GM12874 (cell line): ENCODE results near the gene FAM81A.

Experiments
- TF ChIP-seq, protein P1 (sequence below): IDR thresholded peaks from 2 replicates; pipeline ENCODE4 v1.5.1; 2011; ENCODE audit warnings: low read depth, mild to moderate bottlenecking, control low read depth, low read length, moderate library complexity; ENCODE audit not compliant: insufficient read depth

Gene FAM81A

DNA sequence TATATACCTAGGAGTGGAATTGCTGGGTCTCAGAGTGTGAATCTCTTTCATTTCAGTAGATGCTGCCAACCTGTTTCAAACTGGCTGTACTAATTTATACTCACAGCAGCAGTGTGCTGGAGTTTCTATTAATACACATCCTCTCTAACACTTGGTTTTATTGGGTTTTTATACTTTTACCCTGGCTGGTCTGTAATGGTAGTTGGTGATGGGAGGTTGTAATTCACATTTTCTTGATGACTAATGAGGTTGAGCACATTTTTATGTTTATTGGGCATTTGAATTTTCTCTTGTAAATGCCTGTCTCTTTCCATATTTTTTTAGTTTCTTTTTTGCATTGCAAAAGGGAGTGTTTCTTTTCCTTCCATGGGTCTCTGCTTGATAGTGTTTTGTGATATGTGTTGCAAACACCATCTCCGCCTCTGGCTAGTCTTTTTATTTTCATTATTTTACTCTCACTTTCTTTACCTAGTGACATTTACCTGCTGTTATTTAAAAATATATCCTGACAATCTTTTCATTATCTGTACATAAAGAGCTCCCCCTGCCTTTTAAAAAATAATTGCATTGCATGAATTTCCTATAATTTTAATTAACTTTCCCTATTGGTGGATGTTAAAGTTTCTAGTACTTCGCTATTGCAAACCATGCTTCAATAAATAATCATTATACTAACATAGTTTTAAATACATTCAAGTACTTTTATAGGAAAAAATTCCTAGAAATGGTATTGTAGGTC lies 124.6 kb downstream of the FAM81A start:
- TF ChIP-seq, protein P1, sequence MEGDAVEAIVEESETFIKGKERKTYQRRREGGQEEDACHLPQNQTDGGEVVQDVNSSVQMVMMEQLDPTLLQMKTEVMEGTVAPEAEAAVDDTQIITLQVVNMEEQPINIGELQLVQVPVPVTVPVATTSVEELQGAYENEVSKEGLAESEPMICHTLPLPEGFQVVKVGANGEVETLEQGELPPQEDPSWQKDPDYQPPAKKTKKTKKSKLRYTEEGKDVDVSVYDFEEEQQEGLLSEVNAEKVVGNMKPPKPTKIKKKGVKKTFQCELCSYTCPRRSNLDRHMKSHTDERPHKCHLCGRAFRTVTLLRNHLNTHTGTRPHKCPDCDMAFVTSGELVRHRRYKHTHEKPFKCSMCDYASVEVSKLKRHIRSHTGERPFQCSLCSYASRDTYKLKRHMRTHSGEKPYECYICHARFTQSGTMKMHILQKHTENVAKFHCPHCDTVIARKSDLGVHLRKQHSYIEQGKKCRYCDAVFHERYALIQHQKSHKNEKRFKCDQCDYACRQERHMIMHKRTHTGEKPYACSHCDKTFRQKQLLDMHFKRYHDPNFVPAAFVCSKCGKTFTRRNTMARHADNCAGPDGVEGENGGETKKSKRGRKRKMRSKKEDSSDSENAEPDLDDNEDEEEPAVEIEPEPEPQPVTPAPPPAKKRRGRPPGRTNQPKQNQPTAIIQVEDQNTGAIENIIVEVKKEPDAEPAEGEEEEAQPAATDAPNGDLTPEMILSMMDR: no peak

DNA sequence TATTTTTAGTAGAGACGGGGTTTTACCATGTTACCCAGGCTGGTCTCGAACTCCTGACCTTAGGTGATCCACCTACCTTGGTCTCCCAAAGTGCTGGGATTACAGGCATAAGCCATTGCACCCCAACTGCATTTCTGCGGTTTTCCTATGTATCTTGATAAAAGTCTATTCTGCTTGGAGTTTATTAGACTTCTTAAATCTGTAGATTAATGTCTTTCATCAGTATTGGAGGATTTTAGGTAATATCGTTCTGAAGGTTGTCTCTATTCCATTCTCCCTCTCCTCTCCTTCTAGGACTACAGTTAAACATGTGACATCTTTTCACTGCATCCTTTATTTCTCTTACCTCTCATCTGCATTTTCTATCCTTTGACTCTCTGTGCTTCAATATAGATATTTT lies 127.3 kb downstream of the FAM81A start:
- TF ChIP-seq, protein P1: no peak

DNA sequence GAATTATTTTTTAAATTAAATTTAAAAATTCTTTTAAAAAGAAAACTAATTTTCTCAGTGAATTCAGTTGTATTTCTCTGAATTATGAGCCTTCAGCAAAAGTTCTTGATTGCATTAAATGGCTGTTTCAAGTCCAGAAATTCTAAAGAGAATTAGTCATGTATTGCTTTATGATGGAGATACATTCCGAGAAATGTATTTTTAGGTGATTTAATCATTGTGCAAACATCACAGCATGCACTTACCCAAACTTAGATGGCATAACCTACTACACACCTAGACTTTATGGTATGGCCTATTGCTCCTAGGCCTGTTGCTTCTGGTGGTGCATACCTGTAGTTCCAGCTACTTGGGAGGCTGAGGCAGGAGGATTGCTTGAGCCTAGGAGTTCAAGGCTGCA lies 129.3 kb downstream of the FAM81A start:
- TF ChIP-seq, protein P1: no peak

DNA sequence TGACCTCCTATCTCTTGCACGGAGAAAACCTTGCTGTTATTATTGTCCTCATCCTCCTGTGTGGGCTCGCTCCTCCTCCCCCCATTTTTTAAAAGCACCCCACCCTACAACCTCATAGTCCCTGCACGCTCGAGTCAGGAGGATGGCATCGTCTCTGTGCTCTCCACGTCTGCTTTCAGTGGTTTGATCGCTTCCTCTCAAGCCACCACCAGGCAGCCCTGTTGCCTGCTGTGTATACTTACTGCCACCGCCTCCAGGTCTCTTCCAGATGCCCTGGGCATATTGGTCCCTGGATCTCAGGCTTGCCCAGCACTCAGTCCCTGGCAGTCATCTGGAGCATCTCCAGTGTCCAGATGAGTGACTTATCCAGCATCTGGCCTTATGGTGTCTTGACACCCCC lies 131.5 kb downstream of the FAM81A start:
- TF ChIP-seq, protein P1: no peak

DNA sequence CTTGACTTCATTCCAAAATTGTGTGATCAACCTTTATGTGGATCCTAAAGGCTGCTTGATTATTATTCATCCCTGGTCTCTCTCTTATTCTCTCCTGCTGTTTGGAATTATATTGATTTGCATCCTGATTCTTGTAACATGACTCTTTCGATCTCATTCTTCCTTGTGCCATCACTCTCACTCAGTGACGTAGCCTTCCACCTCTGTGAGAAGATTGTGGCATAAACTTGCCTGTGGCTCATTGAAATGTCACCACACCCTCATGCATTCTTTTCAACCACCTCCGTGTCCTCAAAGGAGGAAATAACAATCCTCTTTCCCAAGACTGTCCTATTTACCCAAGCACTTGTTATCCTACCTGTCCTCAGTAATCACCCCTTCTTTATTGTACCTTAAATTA lies 132.3 kb downstream of the FAM81A start:
- TF ChIP-seq, protein P1: no peak

DNA sequence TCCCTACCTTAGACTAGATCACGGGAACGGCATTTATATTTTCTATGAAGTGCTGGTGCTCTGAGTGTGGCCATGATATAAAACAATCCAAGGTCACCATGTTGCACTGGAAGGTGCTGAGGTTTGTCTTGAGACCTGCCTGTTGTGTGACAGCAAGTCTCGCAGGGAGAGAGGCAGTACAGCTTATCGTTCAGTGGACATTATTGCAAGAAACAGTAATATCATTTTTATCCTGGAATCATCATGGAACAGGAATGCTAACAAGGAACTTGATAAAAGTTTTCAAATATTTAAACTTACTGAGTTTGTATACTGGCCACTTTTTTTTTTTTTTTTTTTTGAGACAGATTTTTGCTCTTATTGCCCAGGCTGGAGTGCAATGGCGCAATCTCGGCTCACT lies 133.6 kb downstream of the FAM81A start:
- TF ChIP-seq, protein P1: no peak
